ENCODE measurements around the gene JARID2. TPM values are rescaled to one million over a fixed set of nuclear protein-coding genes. Genes with fewer than 3 reads are reported as not detected.

JARID2 gene
- total RNA-seq, 2 donors from 2014 or later = 9.1 to 10.7 TPM

GRCh38 chr6:15507746-15508145, 261.9 kb downstream of the JARID2 start:
- H3K4me3 ChIP-seq = no peak overlapping the region
- no peak for DNase-seq
- intact Hi-C loops (cut with DNase I) = no loop called here
- H3K9me3 ChIP-seq = no peaks in the 10 kb centered on the region
- no peak overlapping the region for H3K27ac ChIP-seq
- H3K36me3 ChIP-seq = no peaks in the 10 kb centered on the region
- no peaks in the 10 kb centered on the region for H3K4me1 ChIP-seq
- no peak overlapping the region for H3K9ac ChIP-seq (ENCODE audit: low read depth in 2 of 2, low read length in 2 of 2)
- no peak for TF ChIP-seq CTCF (IDR thresholded peaks at IDR 0.05)
- H3K27me3 ChIP-seq = no peaks in the 10 kb centered on the region

- no peaks in the 10 kb centered on the region for H3K36me3 ChIP-seq
- no peak for DNase-seq
- no peak overlapping the region for H3K9ac ChIP-seq (ENCODE audit: low read depth in 2 of 2, low read length in 2 of 2)
- no peak overlapping the region for H3K4me3 ChIP-seq
- no peak for TF ChIP-seq CTCF (IDR thresholded peaks at IDR 0.05)
- no peaks in the 10 kb centered on the region for H3K9me3 ChIP-seq
- H3K27me3 ChIP-seq = no peaks in the 10 kb centered on the region
- no peak overlapping the region for H3K27ac ChIP-seq
- intact Hi-C loops (cut with DNase I) = no loop called here
- H3K4me1 ChIP-seq = no peaks in the 10 kb centered on the region
Observed at GRCh38 chr6:15508441-15508871, 262.6 kb downstream of the JARID2 start.

- Histone ChIP-seq H3K9me3 (no peaks in the 10 kb centered on the region), H3K4me3 (no peak overlapping the region), H3K9ac (ENCODE audit: low read depth in 2 of 2, low read length in 2 of 2) (no peak overlapping the region), H3K27ac (no peak overlapping the region), H3K27me3 (no peaks in the 10 kb centered on the region), H3K36me3 (no peaks in the 10 kb centered on the region), H3K4me1 (no peaks in the 10 kb centered on the region)
- TF ChIP-seq CTCF (IDR thresholded peaks at IDR 0.05) = no peak
- intact Hi-C loops (cut with DNase I) = no loop called here
- DNase-seq = no peak
Observed at GRCh38 chr6:15508931-15509330, 263.1 kb downstream of the JARID2 start.

- Histone ChIP-seq H3K36me3 (no peaks in the 10 kb centered on the region), H3K27ac (no peak overlapping the region), H3K9me3 (no peaks in the 10 kb centered on the region), H3K27me3 (no peaks in the 10 kb centered on the region), H3K4me1 (no peaks in the 10 kb centered on the region), H3K9ac (ENCODE audit: low read depth in 2 of 2, low read length in 2 of 2) (no peak overlapping the region), H3K4me3 (no peak overlapping the region)
- DNase-seq = no peak
- TF ChIP-seq CTCF (IDR thresholded peaks at IDR 0.05) = no peak
- intact Hi-C loops (cut with DNase I) = no loop called here
Observed at GRCh38 chr6:15509335-15509933, 263.6 kb downstream of the JARID2 start.

- no peak overlapping the region for H3K9ac ChIP-seq (ENCODE audit: low read depth in 2 of 2, low read length in 2 of 2)
- no peaks in the 10 kb centered on the region for H3K36me3 ChIP-seq
- H3K27ac ChIP-seq = no peak overlapping the region
- intact Hi-C loops (cut with DNase I) = no loop called here
- no peak overlapping the region for H3K4me3 ChIP-seq
- H3K27me3 ChIP-seq = no peaks in the 10 kb centered on the region
- H3K4me1 ChIP-seq = no peaks in the 10 kb centered on the region
- no peak for TF ChIP-seq CTCF (IDR thresholded peaks at IDR 0.05)
- no peak for DNase-seq
- H3K9me3 ChIP-seq = no peaks in the 10 kb centered on the region
Observed at GRCh38 chr6:15510121-15510520, 264.3 kb downstream of the JARID2 start.

Data from colonic mucosa (tissue), 4 donors.